Glutamatergic neuron (in vitro differentiated cells): ENCODE results near the gene CAV2. TPM values are rescaled to one million over a fixed set of nuclear protein-coding genes. Genes with fewer than 3 reads are reported as not detected.

ENCODE experiments used
- DNase-seq: peaks from one replicate; pipeline ENCODE4 v3.0.0; 2022
- H3K27ac Mint-ChIP-seq: one replicate; pipeline ENCODE4 v1.8.0; 2020; ENCODE audit warnings: mild to moderate bottlenecking, mixed read lengths, inconsistent platforms; ENCODE audit not compliant: unreplicated experiment
- H3K27me3 Mint-ChIP-seq: one replicate; pipeline ENCODE4 v1.8.0; 2020; ENCODE audit warnings: mild to moderate bottlenecking, moderate library complexity, mixed read lengths, inconsistent platforms; ENCODE audit not compliant: unreplicated experiment
- H3K36me3 Mint-ChIP-seq: one replicate; pipeline ENCODE4 v1.8.0; 2020; ENCODE audit warnings: mild to moderate bottlenecking, mixed read lengths, inconsistent platforms; ENCODE audit not compliant: unreplicated experiment
- H3K4me1 Mint-ChIP-seq: one replicate; pipeline ENCODE4 v1.8.0; 2020; ENCODE audit warnings: mild to moderate bottlenecking, low read depth, mixed read lengths, inconsistent platforms; ENCODE audit not compliant: unreplicated experiment
- H3K4me3 Mint-ChIP-seq: one replicate; pipeline ENCODE4 v1.8.0; 2020; ENCODE audit warnings: mild to moderate bottlenecking, mixed read lengths, inconsistent platforms; ENCODE audit not compliant: unreplicated experiment
- H3K9me3 Mint-ChIP-seq: one replicate; pipeline ENCODE4 v1.8.0; 2020; ENCODE audit warnings: mild to moderate bottlenecking, moderate library complexity, mixed read lengths, inconsistent platforms; ENCODE audit not compliant: unreplicated experiment
- total RNA-seq: library from RNA; stranded (reverse); fragmentation: NEBNext Ultra II Directional; extraction: Animal tissue kit (Norgen Biotek cat#: 25700); gene quantifications from one replicate; pipeline ENCODE4 v1.2.1, GENCODE V29; 2021; ENCODE audit not compliant: unreplicated experiment
- TF ChIP-seq, protein P1 (sequence below): fragments of 200-600 bp; sonication (generic); IDR thresholded peaks from one replicate; pipeline ENCODE4 v1.5.0; 2021; ENCODE audit not compliant: partially characterized antibody, unreplicated experiment

CAV2 gene
- total RNA-seq, 1 donor from 2014 or later: 1.7 TPM

GRCh38 chr7:116544487-116544886, 44.9 kb downstream of the CAV2 start:
- no peaks in the 10 kb centered on the region for H3K9me3 Mint-ChIP-seq
- no peak overlapping the region for H3K4me3 Mint-ChIP-seq
- TF ChIP-seq, protein P1, sequence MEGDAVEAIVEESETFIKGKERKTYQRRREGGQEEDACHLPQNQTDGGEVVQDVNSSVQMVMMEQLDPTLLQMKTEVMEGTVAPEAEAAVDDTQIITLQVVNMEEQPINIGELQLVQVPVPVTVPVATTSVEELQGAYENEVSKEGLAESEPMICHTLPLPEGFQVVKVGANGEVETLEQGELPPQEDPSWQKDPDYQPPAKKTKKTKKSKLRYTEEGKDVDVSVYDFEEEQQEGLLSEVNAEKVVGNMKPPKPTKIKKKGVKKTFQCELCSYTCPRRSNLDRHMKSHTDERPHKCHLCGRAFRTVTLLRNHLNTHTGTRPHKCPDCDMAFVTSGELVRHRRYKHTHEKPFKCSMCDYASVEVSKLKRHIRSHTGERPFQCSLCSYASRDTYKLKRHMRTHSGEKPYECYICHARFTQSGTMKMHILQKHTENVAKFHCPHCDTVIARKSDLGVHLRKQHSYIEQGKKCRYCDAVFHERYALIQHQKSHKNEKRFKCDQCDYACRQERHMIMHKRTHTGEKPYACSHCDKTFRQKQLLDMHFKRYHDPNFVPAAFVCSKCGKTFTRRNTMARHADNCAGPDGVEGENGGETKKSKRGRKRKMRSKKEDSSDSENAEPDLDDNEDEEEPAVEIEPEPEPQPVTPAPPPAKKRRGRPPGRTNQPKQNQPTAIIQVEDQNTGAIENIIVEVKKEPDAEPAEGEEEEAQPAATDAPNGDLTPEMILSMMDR: no peak
- H3K36me3 Mint-ChIP-seq: no peaks in the 10 kb centered on the region
- H3K27ac Mint-ChIP-seq: no peak overlapping the region
- no peak for DNase-seq
- peaks cover 6% of the 10 kb centered on the region for H3K27me3 Mint-ChIP-seq
- peaks cover 10% of the 10 kb centered on the region for H3K4me1 Mint-ChIP-seq

DNA sequence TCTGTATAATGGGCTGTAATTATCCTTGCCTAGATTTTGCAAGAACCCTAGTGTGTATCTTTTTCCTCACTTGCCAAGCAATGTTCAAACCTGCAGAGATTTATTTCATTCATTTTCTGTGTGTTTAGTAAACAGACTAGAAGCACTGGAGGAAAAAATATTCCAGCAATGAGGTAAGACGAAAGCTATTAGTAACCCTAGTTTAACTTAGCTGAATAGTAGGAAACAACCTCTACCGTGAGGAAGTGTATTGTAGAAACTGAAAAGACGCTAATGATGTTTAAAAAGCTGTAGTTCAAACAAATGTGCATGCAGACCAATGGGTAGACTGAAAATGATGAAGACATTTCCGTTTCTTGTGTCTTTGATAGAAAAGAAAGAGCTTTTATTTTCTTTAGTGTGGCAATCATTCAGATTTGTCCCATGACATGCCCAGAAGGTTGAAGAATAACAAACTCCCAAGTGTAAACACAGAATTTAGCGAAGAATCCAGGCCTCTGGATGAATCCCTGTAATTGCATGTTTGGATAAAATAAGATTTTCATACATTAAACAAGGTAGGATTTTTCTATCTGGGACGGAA, 46.0 kb downstream of the CAV2 start:
- DNase-seq: no peak
- Mint-ChIP-seq H3K4me3 (no peak overlapping the region), H3K27me3 (peaks cover 6% of the 10 kb centered on the region), H3K9me3 (no peaks in the 10 kb centered on the region), H3K27ac (no peak overlapping the region), H3K4me1 (peaks cover 10% of the 10 kb centered on the region), H3K36me3 (no peaks in the 10 kb centered on the region)
- TF ChIP-seq, protein P1: no peak

GRCh38 chr7:116546054-116546453, 46.5 kb downstream of the CAV2 start:
- H3K4me3 Mint-ChIP-seq: no peak overlapping the region
- H3K9me3 Mint-ChIP-seq: no peaks in the 10 kb centered on the region
- TF ChIP-seq, protein P1: no peak
- H3K27me3 Mint-ChIP-seq: peaks cover 4% of the 10 kb centered on the region
- H3K27ac Mint-ChIP-seq: no peak overlapping the region
- peaks cover 10% of the 10 kb centered on the region for H3K4me1 Mint-ChIP-seq
- no peak for DNase-seq
- H3K36me3 Mint-ChIP-seq: no peaks in the 10 kb centered on the region

GRCh38 chr7:116546916-116547315, 47.4 kb downstream of the CAV2 start:
- H3K4me1 Mint-ChIP-seq: peaks cover 10% of the 10 kb centered on the region
- no peak for DNase-seq
- TF ChIP-seq, protein P1: no peak
- H3K27me3 Mint-ChIP-seq: peaks cover 3% of the 10 kb centered on the region
- no peaks in the 10 kb centered on the region for H3K9me3 Mint-ChIP-seq
- H3K36me3 Mint-ChIP-seq: no peaks in the 10 kb centered on the region
- H3K27ac Mint-ChIP-seq: no peak overlapping the region
- H3K4me3 Mint-ChIP-seq: no peak overlapping the region

- Mint-ChIP-seq H3K27me3 (peaks cover 3% of the 10 kb centered on the region), H3K4me3 (no peak overlapping the region), H3K9me3 (no peaks in the 10 kb centered on the region), H3K4me1 (peaks cover 10% of the 10 kb centered on the region), H3K36me3 (no peaks in the 10 kb centered on the region), H3K27ac (no peak overlapping the region)
- TF ChIP-seq, protein P1: no peak
- DNase-seq: peak; percentile 20
Observed at GRCh38 chr7:116547347-116547746, 47.8 kb downstream of the CAV2 start.
